MM.1S (cell line): ENCODE measurements around the gene MRTFA.

ENCODE experiments used
- DNase-seq: peaks from one replicate; pipeline ENCODE4 v3.0.0-alpha.2; 2015
- H2AFZ ChIP-seq: fragments of 300-600 bp; sonication (generic); 2 replicates; pipeline ENCODE4 v1.6.0; 2016; ENCODE audit warnings: antibody characterized with exemption, low read length
- H3F3A ChIP-seq: fragments of 300-600 bp; sonication (generic); 2 replicates; pipeline ENCODE4 v1.6.1; 2016; ENCODE audit warnings: mild to moderate bottlenecking, antibody characterized with exemption, low read length, moderate library complexity, mixed read lengths; ENCODE audit not compliant: insufficient read depth
- H3K27ac ChIP-seq: fragments of 300-600 bp; sonication (generic); 2 replicates; pipeline ENCODE4 v1.5.1; 2016; ENCODE audit warnings: mild to moderate bottlenecking, low read length
- H3K27me3 ChIP-seq: fragments of 300-600 bp; sonication (generic); replicated peaks from 2 replicates; pipeline ENCODE4 v1.6.0; 2016; ENCODE audit warnings: low read length; ENCODE audit not compliant: insufficient read depth
- H3K36me3 ChIP-seq: fragments of 300-600 bp; sonication (generic); replicated peaks from 2 replicates; pipeline ENCODE4 v1.6.1; 2016; ENCODE audit warnings: mild to moderate bottlenecking, low read length, mixed read lengths; ENCODE audit not compliant: insufficient read depth
- H3K4me1 ChIP-seq: fragments of 300-600 bp; sonication (generic); 2 replicates; pipeline ENCODE4 v1.6.1; 2016; ENCODE audit warnings: low read length, mixed read lengths
- H3K4me2 ChIP-seq: fragments of 300-600 bp; sonication (generic); 2 replicates; pipeline ENCODE4 v1.6.0; 2016; ENCODE audit warnings: low read depth, low read length
- H3K4me3 ChIP-seq: fragments of 300-600 bp; sonication (generic); 2 replicates; pipeline ENCODE4 v1.5.1; 2016; ENCODE audit warnings: low read length, mixed read lengths
- H3K79me2 ChIP-seq: fragments of 300-600 bp; sonication (generic); 2 replicates; pipeline ENCODE4 v1.6.1; 2016; ENCODE audit warnings: mixed run types, low read length, mixed read lengths
- H3K9ac ChIP-seq: fragments of 300-600 bp; sonication (generic); 2 replicates; pipeline ENCODE4 v1.6.1; 2016; ENCODE audit warnings: low read length, mixed read lengths
- H3K9me2 ChIP-seq: fragments of 300-600 bp; sonication (generic); replicated peaks from 2 replicates; pipeline ENCODE4 v1.6.1; 2016; ENCODE audit warnings: mild to moderate bottlenecking, low read length, mixed read lengths; ENCODE audit not compliant: insufficient read depth
- H3K9me3 ChIP-seq: fragments of 300-600 bp; sonication (generic); replicated peaks from 2 replicates; pipeline ENCODE4 v1.6.1; 2016; ENCODE audit warnings: mild to moderate bottlenecking, low read length, mixed read lengths; ENCODE audit not compliant: insufficient read depth
- H4K20me1 ChIP-seq: fragments of 300-600 bp; sonication (generic); 2 replicates; pipeline ENCODE4 v1.6.1; 2016; ENCODE audit warnings: mild to moderate bottlenecking, low read length, moderate library complexity, mixed read lengths; ENCODE audit not compliant: insufficient read depth
- CTCF ChIP-seq: fragments of 300-600 bp; sonication (generic); IDR thresholded peaks from 2 replicates; pipeline ENCODE4 v1.5.1; 2016; ENCODE audit warnings: antibody characterized with exemption, low read length, mixed read lengths
- EZH2 ChIP-seq: fragments of 300-600 bp; sonication (generic); optimal IDR thresholded peaks from 2 replicates; pipeline ENCODE3; 2017; ENCODE audit warnings: low read depth, mild to moderate bottlenecking, antibody characterized with exemption, low read length, mixed read lengths
- EZH2phosphoT487 ChIP-seq: fragments of 300-600 bp; sonication (generic); IDR thresholded peaks from 2 replicates; pipeline ENCODE4 v1.6.1; 2018; ENCODE audit warnings: antibody characterized with exemption, low read length

MRTFA gene

DNA sequence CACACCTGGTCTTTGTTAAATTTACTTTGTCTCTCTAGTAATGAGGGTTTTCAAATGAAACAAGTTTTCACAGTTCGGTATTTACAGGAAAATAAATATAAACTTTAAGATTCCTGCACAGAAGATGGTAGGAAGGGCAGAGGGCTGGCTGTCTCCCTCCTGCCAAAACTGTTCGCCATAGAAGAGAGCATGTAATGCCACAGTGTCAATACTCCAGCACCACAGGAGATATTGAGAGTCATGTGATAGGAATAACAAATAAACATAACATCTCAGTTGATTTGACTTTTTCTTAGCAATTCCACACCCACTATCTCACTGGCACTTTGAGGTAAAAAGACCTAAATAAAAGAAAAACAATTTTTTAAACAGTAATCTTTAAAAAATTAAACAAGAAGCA is 100.9 kb downstream of the MRTFA start:
- no peak for DNase-seq
- no peak overlapping the region for H3K9ac ChIP-seq
- no peaks in the 10 kb centered on the region for H3K36me3 ChIP-seq
- no peak overlapping the region for H3K4me2 ChIP-seq
- H4K20me1 ChIP-seq = no peaks in the 10 kb centered on the region
- no peaks in the 10 kb centered on the region for H3K9me3 ChIP-seq
- H3K27me3 ChIP-seq = no peaks in the 10 kb centered on the region
- H3K79me2 ChIP-seq = peaks cover 13% of the 10 kb centered on the region; the same call in 1 of the 2 replicates
- no peak overlapping the region for H3K4me3 ChIP-seq
- no peak overlapping the region for H3K27ac ChIP-seq
- H3K4me1 ChIP-seq = peaks cover 28% of the 10 kb centered on the region
- H3K9me2 ChIP-seq = no peaks in the 10 kb centered on the region
- TF ChIP-seq CTCF = no peak
- no peak for TF ChIP-seq EZH2phosphoT487
- TF ChIP-seq EZH2 = no peak
- no peak overlapping the region for H2AFZ ChIP-seq
- 0 out of 2 replicates have a peak, but pooled peaks cover 3% of the 10 kb centered on the region for H3F3A ChIP-seq

DNA sequence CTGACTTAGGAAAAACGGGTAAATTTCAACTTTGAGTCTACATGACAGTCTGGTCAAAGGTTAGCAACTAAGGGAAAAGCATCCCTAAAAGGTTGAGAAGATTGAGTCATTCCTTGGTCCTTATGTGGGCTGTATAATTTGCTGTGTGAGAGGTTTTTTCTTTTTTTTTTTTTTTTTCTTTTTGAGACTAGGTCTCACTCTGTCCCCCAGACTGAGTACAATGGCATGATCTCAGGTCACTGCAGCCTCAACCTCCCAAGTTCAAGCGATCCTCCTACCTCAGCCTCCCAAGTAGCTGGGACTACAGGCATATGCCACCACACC is 101.4 kb downstream of the MRTFA start:
- 0 out of 2 replicates have a peak, but pooled peaks cover 3% of the 10 kb centered on the region for H3F3A ChIP-seq
- H3K4me3 ChIP-seq = no peak overlapping the region
- no peaks in the 10 kb centered on the region for H3K36me3 ChIP-seq
- no peak overlapping the region for H3K27ac ChIP-seq
- no peaks in the 10 kb centered on the region for H4K20me1 ChIP-seq
- no peaks in the 10 kb centered on the region for H3K9me2 ChIP-seq
- H2AFZ ChIP-seq = no peak overlapping the region
- TF ChIP-seq EZH2phosphoT487 = no peak
- TF ChIP-seq CTCF = no peak
- no peak for TF ChIP-seq EZH2
- H3K9me3 ChIP-seq = no peaks in the 10 kb centered on the region
- H3K4me2 ChIP-seq = no peak overlapping the region
- peaks cover 28% of the 10 kb centered on the region for H3K4me1 ChIP-seq
- peaks cover 15% of the 10 kb centered on the region; the same call in 1 of the 2 replicates for H3K79me2 ChIP-seq
- DNase-seq = no peak
- no peaks in the 10 kb centered on the region for H3K27me3 ChIP-seq
- no peak overlapping the region for H3K9ac ChIP-seq

DNA sequence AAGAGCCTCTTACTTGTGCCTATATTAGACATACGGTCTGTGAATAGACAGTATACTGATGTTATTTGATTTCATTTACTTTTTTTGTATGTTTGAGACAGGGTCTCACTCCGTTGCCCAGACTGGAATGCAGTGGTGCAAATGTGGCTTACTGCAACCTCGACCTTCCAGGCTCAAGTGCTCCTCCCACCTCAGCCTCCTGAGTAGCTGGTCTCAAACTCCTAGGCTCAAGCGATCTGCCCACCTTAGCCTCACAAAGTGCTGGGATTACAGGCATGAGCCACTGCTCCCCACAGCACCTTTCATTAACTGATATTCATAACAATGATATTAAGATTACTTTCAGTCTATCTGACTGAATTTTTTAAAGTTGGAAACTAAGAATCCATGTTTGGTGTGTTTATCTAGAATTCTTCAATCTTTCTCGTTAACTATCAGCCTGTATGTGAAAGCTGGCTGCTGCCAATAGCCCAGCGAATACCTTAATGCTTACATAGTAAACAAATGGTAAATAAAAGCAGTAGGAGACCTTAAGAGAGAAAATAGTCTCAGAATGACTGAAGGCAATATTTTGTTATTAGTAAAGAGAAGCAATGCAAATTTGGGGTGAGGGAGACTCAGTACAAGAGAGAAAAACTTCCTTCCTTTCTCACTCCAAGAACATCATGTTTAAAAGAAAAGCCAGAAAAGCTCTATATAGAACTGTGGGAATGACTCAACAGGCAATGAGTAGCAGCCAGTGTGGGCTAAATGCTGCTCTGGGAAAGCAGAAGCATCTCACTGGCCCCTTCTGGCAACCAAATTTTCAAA is 101.9 kb downstream of the MRTFA start:
- no peak overlapping the region for H3K9ac ChIP-seq
- no peaks in the 10 kb centered on the region for H3K9me3 ChIP-seq
- no peak overlapping the region for H2AFZ ChIP-seq
- no peaks in the 10 kb centered on the region for H3K27me3 ChIP-seq
- no peak overlapping the region for H3K4me3 ChIP-seq
- DNase-seq = no peak
- H3K27ac ChIP-seq = no peak overlapping the region
- H3K9me2 ChIP-seq = no peaks in the 10 kb centered on the region
- H3K4me1 ChIP-seq = peaks cover 28% of the 10 kb centered on the region
- peaks cover 15% of the 10 kb centered on the region; the same call in 1 of the 2 replicates for H3K79me2 ChIP-seq
- H4K20me1 ChIP-seq = no peaks in the 10 kb centered on the region
- no peaks in the 10 kb centered on the region for H3K36me3 ChIP-seq
- TF ChIP-seq EZH2phosphoT487 (no peak), EZH2 (no peak), CTCF (no peak)
- H3F3A ChIP-seq = 0 out of 2 replicates have a peak, but pooled peaks cover 3% of the 10 kb centered on the region
- H3K4me2 ChIP-seq = peak overlapping the region; percentile 51; the same call in 1 of the 2 replicates
